Embryonic facial prominence (tissue), 1 donor: ENCODE measurements around the gene GET4.

ENCODE experiments used
- DNase-seq: peaks from one replicate; pipeline ENCODE4 v3.0.0-alpha.2; 2016; ENCODE audit errors: extremely low spot score

Gene GET4, protein sequence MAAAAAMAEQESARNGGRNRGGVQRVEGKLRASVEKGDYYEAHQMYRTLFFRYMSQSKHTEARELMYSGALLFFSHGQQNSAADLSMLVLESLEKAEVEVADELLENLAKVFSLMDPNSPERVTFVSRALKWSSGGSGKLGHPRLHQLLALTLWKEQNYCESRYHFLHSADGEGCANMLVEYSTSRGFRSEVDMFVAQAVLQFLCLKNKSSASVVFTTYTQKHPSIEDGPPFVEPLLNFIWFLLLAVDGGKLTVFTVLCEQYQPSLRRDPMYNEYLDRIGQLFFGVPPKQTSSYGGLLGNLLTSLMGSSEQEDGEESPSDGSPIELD

DNA sequence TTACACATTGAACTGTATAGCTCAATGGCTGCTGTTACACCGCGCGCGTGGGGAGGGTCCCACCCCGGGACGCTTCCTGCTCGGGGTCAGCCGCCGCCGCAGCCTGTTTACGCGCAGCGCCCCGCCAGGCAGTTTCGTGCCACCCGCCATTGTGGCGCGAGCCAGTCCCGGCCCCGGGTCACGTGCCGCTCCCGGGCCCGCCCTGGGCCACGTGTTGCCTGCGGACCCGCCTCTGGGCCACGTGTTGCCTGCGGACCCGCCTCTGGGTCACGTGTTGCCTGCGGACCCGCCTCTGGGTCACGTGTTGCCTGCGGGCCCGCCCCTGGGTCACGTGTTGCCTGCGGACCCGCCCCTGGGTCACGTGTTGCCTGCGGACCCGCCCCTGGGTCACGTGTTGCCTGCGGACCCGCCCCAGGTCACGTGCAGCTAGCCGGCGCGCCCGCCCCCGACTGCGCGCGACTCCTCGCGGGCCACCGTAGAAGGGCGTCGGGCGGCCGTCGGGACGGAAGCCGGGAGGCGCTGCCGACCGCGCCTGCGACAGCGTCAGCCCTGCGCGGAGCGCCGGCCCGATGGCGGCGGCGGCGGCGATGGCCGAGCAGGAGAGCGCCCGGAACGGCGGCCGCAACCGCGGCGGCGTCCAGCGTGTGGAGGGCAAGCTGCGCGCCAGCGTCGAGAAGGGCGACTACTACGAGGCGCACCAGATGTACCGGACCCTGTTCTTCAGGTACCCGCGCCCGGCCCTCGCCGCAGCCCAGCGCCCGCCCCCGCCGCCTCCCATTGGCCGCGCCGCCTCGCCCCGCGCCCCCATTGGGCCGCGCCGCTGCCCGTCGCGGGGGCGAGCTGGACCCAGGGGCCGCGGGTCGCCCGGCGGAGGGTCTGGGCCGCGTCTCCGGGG, at the start of gene GET4:
GET4 (plus strand) TSS at position 478 of the 895 bp plus-strand sequence; CDS start at position 570, 92 bp downstream.
- DNase-seq: peak; percentile 87

GRCh38 chr7:828793-829561, 47.4 kb upstream of the GET4 start:
- no peak for DNase-seq

- DNase-seq: no peak
Measured at GRCh38 chr7:830069-830468, 46.3 kb upstream of the GET4 start.

DNA sequence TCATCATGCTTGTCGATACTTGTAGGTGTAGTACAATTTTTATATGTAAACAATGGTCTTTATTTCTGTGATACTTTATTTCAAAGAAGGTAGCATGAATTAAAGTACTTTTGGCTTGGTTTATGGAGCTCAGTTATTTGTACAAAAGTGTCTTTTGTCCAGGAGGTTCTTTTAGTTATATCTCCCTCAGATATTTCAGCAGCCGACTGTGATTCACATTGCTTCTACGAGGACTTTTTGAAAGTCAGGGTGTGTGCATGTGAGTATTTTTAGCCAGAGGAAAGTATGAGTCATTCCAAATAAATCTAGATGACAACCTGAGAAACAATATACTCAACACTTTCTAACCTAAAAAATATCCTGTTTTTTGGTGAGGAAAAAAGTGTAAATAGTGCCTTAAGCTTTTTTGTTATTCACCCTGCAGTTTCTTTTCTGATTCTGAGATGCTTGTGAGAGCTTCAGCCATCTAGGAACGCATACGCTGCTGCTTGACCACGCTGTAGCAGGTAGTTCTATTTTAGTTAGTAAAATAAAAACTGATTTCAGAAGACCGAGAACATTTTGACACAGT, 44.7 kb upstream of the GET4 start:
- DNase-seq: peak; percentile 70

GRCh38 chr7:832167-832967, 44.0 kb upstream of the GET4 start, which contains the start of gene SUN1:
SUN1 (plus strand) TSS chr7:832476; CDS start chr7:832525, 49 bp downstream.
- peak; percentile 48 for DNase-seq

DNA sequence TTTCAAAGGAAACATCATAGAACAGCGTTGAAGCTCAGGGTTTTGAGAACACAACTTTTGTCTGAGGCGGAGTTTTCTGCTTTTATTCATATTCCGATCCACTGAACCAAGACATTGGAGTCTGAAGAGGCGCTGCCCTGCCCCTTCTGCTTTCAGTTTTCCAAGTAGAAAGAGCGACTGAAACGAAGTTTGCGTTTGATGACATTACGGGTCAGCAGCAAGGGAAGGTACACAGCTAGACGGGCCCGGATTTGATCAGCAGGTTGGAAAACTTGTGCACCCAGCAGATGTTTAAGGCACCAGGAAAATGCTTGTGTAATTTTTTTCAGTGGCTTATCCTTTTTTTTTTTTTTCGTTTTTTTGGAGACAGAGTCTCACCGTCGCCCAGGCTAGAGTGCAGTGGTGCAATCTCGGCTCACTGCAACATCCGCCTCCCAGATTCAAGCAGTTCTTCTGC, 43.4 kb upstream of the GET4 start:
- no peak for DNase-seq

- no peak for DNase-seq
Measured at GRCh38 chr7:833601-834258, 42.6 kb upstream of the GET4 start.

- DNase-seq: no peak
Measured at GRCh38 chr7:834277-834676, 42.1 kb upstream of the GET4 start.

DNA sequence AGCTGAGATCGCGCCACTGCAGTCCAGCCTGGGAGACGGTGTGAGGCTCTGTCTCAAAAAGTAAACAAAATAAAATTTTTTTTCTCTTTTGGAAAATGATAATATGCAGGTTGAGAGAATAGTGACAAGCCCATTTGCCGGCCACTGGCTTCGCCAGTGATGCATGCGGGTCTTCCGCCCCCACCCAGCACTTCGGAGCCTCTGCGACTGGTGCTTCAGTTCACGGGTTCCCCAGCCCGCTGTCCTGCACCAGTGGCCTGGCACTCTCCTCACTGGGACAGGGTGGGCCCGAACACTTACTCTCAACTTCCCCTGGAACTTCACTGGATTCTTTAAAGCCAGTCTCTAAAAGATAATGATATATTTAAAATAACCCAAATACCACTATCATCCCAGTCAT, 41.3 kb upstream of the GET4 start:
- DNase-seq: no peak

DNA sequence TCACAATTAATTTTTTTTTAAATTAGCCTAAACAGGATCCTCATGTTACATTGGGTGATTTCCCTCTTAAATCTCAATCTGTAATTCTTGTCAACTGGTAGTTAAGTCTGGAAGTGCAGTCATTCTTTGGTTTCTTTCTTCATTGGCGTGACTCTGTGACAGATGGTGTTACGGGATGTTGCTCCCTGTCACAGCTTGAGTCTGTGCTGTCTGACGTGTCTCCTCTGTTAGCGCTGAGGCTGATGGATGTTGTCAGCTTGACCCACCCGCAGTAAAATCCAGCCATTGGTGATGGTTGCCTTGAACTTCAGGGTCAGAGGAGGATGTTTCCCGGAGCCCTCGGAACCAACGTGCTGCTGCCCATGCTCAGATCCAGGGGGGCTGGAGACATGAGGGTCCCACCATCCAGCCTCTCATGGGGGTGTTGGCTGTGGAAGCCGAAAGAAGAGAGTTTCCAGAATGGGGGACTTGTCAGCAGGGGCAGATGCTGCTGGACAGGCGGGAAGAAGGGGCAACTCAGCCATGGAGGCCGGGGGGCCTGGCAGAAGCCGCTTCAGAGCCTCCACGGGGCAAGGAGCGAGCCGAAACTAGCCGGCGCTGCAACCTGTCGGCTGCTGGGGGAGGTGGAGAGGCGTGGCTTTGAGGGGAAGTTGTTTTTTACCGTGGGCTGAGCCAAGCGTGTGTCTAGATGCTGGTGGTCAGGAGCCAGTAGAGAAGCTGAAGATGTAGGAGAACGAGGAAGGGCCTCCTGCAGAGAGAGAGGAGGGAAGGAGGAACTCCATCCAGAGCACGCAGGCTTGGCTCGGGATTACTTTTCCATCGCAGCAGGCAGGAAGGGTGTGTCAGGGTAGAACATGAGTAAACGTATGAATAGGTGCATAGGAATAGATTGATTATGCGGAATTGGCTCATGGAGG, 40.6 kb upstream of the GET4 start:
- no peak for DNase-seq

DNA sequence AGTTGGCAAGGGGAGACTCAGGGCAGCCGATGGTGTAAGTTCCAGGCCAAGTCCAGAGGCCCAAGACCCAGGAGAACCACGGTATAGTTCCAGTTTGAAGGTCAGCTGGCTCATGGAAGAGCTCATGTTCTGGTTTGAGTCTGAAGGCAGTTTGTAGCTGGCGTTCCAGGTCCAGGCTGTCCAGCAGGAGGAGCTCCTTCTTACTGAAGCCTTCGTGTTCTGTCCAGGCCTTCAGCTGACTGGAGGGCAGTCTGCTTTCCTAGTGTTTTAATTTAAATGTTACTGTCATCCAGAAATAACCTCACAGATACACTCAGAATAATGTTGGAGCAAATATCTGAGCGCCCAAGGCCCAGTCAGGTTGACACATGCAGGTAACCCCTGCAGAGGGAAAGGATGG, 39.9 kb upstream of the GET4 start:
- no peak for DNase-seq

DNA sequence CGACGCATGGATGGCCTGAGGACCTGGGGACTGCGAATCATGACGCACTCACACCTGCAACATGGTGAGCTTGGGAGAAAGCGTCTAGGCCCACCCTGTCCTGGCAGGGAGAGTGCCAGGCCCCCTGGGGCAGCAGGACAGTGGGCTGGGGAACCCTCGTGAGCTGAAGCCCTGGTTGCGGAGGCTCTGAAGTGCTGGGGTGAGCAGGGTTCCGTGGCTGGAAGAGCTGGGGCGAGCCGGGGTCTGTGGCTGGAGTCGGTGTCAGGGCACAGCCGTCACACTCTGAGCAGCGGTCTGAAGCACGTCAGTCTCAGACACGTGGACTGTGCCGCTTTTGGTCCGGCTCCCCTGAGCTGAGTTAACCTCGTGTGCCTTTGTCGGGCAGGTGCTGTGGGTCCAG, 39.4 kb upstream of the GET4 start:
- DNase-seq: no peak

DNA sequence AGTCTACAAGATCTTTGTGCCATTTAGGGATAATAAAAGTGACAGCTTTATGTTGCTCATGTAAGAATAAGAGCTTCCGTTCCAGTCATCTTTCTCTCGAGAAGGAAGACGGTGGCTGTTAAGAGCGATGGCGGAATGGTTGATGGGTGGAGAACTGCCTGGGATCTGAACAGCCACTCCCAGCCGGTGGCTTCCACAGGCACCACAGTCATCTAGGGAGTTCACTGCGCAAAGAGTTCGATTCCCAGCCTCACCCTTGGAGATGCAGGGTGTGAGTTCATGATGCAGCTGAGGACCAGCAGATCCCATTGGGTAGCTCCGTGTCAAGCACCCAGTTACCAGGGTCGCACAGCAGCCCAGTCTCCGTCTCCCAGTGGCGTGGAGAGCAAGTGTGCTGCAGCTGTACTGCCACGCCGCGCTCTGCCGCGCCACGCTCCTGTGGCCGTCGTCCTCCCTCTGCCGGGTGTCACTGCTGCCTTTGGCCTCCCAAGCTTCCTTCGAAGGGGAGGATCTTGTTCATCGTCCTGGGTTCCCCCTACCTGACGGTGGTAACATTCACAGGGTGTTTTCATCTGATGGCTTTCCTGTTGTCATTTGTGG, 36.3 kb upstream of the GET4 start:
- DNase-seq: no peak

- DNase-seq: no peak
Measured at GRCh38 chr7:841943-842342, 34.4 kb upstream of the GET4 start.

DNA sequence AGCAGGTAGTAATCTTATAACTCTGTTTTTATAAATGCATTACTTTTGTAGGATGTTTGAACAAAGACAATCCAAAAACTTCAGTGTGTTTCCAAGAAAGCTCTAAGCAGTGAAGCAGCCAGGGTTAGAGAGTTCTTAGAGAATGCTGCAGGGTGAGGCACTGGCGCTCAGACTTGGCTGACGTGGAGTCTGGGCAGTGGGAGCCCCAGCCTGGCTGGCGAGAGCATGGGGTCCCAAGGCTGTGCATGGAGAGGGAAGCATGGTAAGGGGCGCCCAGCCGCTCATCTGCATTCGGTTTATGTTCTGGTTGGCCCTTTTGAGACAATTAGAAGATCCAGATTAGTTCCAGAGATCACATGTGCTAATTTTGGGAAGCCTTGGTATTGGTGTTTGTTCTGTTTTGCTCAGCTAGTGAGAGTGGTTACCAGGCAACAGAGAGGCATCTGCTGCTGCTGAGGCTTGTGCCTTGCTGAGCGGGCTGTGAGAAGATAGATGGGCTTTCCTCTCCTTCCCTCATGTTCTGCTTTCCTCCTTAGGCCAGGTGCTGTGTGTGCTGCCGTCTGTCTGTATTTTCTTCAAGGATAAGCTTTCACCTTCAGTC, 33.8 kb upstream of the GET4 start:
- no peak for DNase-seq

DNA sequence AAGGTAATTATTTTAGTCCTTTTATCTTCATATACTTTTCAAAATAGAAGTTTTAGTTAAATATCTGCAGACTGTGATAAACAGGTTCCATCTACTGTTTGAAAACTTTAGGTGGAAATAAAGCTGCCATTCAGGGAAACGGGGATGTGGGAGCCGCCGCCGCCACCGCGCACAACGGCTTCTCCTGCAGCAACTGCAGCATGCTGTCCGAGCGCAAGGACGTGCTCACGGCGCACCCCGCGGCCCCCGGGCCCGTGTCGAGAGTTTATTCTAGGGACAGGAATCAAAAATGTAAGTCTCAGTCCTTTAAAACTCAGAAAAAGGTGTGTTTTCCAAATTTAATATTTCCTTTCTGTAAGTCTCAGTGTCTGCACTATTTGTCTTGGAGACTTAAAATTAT, 33.1 kb upstream of the GET4 start:
- DNase-seq: no peak

GRCh38 chr7:844043-844442, 32.3 kb upstream of the GET4 start:
- no peak for DNase-seq

GRCh38 chr7:844514-844913, 31.8 kb upstream of the GET4 start:
- DNase-seq: no peak
